CD4-positive, alpha-beta memory T cell (primary cell): Measurements from ENCODE around the gene IGSF6. TPM values are rescaled to one million over a fixed set of nuclear protein-coding genes. Genes with fewer than 3 reads are reported as not detected.

Source experiments
- CTCF ChIA-PET: fragments of 350-600 bp; sonication (Branson Sonifier 250); formaldehyde crosslinking; loops from one replicate; lab custom pipeline; 2021; ENCODE audit warnings: inconsistent platforms; ENCODE audit not compliant: partially characterized antibody; lab: Charles Lee
- POLR2A ChIA-PET: fragments of 350-600 bp; sonication (Branson Sonifier 250); formaldehyde crosslinking; loops from one replicate; lab custom pipeline; 2021; ENCODE audit not compliant: partially characterized antibody; lab: Charles Lee
- DNase-seq, 5 donors: peaks; one replicate each; pipeline versions ENCODE4 v3.0.0 to v3.0.0-alpha.2; 2020 to 2022; ENCODE audit warnings: mixed read lengths in 1 of 5
- H3K27ac ChIP-seq: one replicate; pipeline ENCODE4 v1.7.0; 2013; ENCODE audit warnings: low read depth, low read length
- H3K27me3 ChIP-seq: 2 replicates; pipeline ENCODE4 v1.7.0; 2013; ENCODE audit warnings: mild to moderate bottlenecking, low read length, moderate library complexity; ENCODE audit not compliant: insufficient read depth
- H3K36me3 ChIP-seq: 2 replicates; pipeline ENCODE4 v1.7.0; 2013; ENCODE audit warnings: mild to moderate bottlenecking, low read length, moderate library complexity; ENCODE audit not compliant: insufficient read depth
- H3K4me1 ChIP-seq: 2 replicates; pipeline ENCODE4 v1.7.0; 2013; ENCODE audit warnings: mild to moderate bottlenecking, low read length, moderate library complexity; ENCODE audit not compliant: insufficient read depth
- H3K4me3 ChIP-seq, 2 donors: one replicate each; pipeline ENCODE4 v1.7.0; 2013; ENCODE audit warnings: low read length in 2 of 2, mild to moderate bottlenecking in 1 of 2
- H3K9me3 ChIP-seq, 2 donors: one replicate each; pipeline ENCODE4 v1.7.0; 2013; ENCODE audit warnings: low read length in 2 of 2, control low read depth in 1 of 2; ENCODE audit not compliant: control insufficient read depth in 1 of 2
- H3K27ac Mint-ChIP-seq, 7 donors: one replicate each; pipeline ENCODE4 v1.8.0; 2020 to 2021; ENCODE audit warnings: mixed read lengths in 7 of 7, mild to moderate bottlenecking in 6 of 7, inconsistent platforms in 3 of 7, moderate library complexity in 3 of 7
- H3K27me3 Mint-ChIP-seq, 2 donors: one replicate each; pipeline ENCODE4 v1.8.0; 2020 to 2021; ENCODE audit warnings: mixed read lengths in 2 of 2
- H3K36me3 Mint-ChIP-seq, 2 donors: one replicate each; pipeline ENCODE4 v1.8.0; 2020 to 2021; ENCODE audit warnings: mixed read lengths in 2 of 2, inconsistent platforms in 1 of 2, mild to moderate bottlenecking in 1 of 2
- H3K4me1 Mint-ChIP-seq, 4 donors: one replicate each; pipeline ENCODE4 v1.8.0; 2020 to 2021; ENCODE audit warnings: mixed read lengths in 4 of 4, mild to moderate bottlenecking in 1 of 4
- H3K4me3 Mint-ChIP-seq, 8 donors: one replicate each; pipeline ENCODE4 v1.8.0; 2020 to 2021; ENCODE audit warnings: mixed read lengths in 8 of 8, mild to moderate bottlenecking in 7 of 8, moderate library complexity in 6 of 8, inconsistent platforms in 3 of 8
- H3K9me3 Mint-ChIP-seq, 8 donors: one replicate each; pipeline ENCODE4 v1.8.0; 2020 to 2021; ENCODE audit warnings: mixed read lengths in 8 of 8, mild to moderate bottlenecking in 5 of 8, inconsistent platforms in 3 of 8, moderate library complexity in 1 of 8
- intact Hi-C: fragments of 100-400 bp; cut with micrococcal nuclease; formaldehyde crosslinking; loops from one replicate; pipeline ENCODE4 v1.15.1; 2023
- polyA plus RNA-seq, 2 donors: library from polyadenylated mRNA; unstranded; fragments of 300-500 nt; fragmentation: Illumina TruSeq; gene quantifications; one replicate each; pipeline ENCODE4 v1.2.3, GENCODE V29; 2021
- total RNA-seq, 2 experiments: library from RNA; stranded (reverse); gene quantifications; one replicate each; pipeline ENCODE4 v1.2.3, GENCODE V29; 2021

The IGSF6 gene
- total and polyA plus RNA-seq, 4 experiments from 2014 or later: 0.13 to 5.1 (median 2.1) TPM

DNA sequence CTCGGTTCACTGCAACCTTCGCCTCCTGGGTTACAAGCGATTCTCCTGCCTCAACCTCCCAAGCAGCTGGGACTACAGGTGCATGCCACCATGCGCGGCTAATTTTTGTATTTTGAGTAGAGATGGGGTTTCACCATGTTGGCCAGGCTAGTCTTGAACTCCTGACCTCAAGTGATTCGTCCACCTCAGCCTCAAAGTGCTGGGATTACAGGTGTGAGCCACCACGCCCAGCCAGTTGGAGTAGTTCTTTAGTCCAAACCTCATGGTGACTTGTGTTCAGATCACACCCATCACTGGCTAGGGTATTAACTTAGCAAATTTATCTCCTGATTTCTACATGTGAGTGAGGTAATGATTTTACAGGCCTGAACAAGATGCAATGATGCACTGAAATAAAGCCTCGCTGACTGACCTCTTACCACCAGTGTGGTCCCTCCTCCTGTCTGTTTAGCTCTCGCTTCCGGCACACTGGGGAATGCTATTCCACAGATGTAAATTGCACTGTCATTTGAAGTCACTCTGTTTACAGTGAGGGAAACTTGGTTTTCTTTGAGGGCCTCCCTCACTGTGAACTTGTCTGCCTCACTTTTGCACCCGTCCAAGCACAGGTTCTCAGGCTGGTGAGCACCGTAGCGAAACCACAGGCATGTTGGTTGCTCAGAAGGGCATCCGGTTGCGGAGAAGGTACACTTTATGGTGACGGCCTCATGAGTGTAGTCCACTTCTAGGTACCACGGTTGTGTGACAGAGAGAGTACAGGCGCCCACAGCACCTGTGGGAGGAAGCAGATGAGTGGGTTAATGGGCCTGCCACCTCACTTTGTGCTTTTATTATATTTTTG lies 5.5 kb downstream of the IGSF6 start:
- peak overlapping the region; percentile 61 for H3K27ac ChIP-seq
- intact Hi-C loops: loop anchor here (2.0 kb wide), 1 partner anchor 14 kb away; no protein-coding TSS in a partner anchor
- no peaks in the 10 kb centered on the region for H3K27me3 ChIP-seq
- peak overlapping the region; percentile 91 to 98 (median 95) for H3K27ac Mint-ChIP-seq
- H3K27me3 Mint-ChIP-seq: no peaks in the 10 kb centered on the region
- no peaks in the 10 kb centered on the region for H3K9me3 Mint-ChIP-seq
- ChIA-PET POLR2A (interaction anchor here (0.6 to 3.3 kb wide), 10 partner anchors 9 to 711 kb away, joined by 3 to 26 read pairs (median 8); partner anchors contain the start of genes METTL9 and UQCRC2), CTCF (interaction anchor here (1.2 to 6.9 kb wide), 3 partner anchors 9 to 61 kb away, joined by 3 to 83 read pairs (median 31); no protein-coding TSS in a partner anchor)
- H3K9me3 ChIP-seq: no peaks in the 10 kb centered on the region
- H3K36me3 ChIP-seq: no peaks in the 10 kb centered on the region
- H3K4me3 ChIP-seq: peak overlapping the region in 1 of 2 donors; percentile 4
- peaks cover 60% of the 10 kb centered on the region for H3K4me1 ChIP-seq
- H3K36me3 Mint-ChIP-seq: no peaks in the 10 kb centered on the region
- DNase-seq: peak; percentile 73 to 89 (median 79)
- peak overlapping the region; percentile 68 to 96 (median 81) for H3K4me3 Mint-ChIP-seq
- peaks cover 32 to 66% (median 49%) of the 10 kb centered on the region in 4 donors for H3K4me1 Mint-ChIP-seq

DNA sequence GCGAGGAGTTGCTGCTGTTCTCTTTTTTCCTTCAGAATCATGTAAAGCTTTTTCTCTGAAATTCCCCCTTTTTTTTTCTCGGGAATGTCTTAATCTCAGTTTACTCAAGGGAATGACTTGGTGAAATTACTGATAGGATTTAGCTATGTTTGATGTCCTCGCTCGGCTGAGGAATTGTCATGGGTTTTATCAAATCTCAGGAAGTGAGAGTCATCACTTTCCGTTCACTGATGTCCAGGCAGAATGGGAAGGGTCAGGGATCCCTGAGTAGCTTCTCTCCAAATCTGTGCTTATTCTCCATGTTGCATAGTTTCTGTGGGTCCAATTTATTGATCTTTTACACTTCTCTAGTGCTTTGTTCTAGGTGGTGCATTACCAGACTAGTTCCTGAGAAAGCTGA lies 6.3 kb downstream of the IGSF6 start:
- Mint-ChIP-seq H3K27me3 (no peaks in the 10 kb centered on the region), H3K4me3 (peak overlapping the region; percentile 17 to 96 (median 85)), H3K4me1 (peaks cover 31 to 61% (median 45%) of the 10 kb centered on the region in 4 donors), H3K36me3 (no peaks in the 10 kb centered on the region), H3K9me3 (no peaks in the 10 kb centered on the region), H3K27ac (peak overlapping the region; percentile 91 to 98 (median 95))
- no peaks in the 10 kb centered on the region for H3K9me3 ChIP-seq
- H3K27ac ChIP-seq: peak overlapping the region; percentile 61
- CTCF ChIA-PET: interaction anchor here (1.1 to 6.9 kb wide), 9 partner anchors 10 to 543 kb away, joined by 3 to 83 read pairs (median 7); no protein-coding TSS in a partner anchor
- POLR2A ChIA-PET: interaction anchor here (0.9 to 3.3 kb wide), 15 partner anchors 8 to 712 kb away, joined by 3 to 26 read pairs (median 7); partner anchors contain the start of gene METTL9
- no peak for DNase-seq
- H3K4me3 ChIP-seq: peak overlapping the region; percentile 39 to 49
- H3K36me3 ChIP-seq: no peaks in the 10 kb centered on the region
- H3K27me3 ChIP-seq: no peaks in the 10 kb centered on the region
- intact Hi-C loops: loop anchor here (2.0 kb wide), 1 partner anchor 15 kb away; no protein-coding TSS in a partner anchor
- peaks cover 60% of the 10 kb centered on the region for H3K4me1 ChIP-seq

DNA sequence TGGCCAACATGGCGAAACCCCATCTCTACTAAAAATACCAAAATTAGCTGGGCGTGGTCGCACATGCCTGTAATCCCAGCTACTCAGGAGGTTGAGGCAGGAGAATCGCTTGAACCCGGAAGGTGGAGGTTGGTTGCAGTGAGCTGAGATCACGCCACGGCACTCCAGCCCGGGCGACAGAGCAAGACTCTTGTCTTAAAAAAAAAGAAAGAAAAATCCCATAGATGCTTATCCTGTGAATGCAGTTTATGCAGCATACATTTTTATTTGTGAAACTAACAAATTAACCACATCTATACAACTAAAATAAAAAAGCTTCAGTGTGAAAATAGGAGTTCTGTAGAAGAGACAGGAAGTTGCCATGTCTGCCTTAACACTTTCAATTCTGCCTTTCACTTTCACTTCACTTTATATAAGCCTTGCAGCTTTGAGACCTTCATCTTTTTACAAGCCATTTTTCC lies 7.1 kb downstream of the IGSF6 start:
- Mint-ChIP-seq H3K4me3 (peak overlapping the region; percentile 79 to 96 (median 84)), H3K27ac (peak overlapping the region; percentile 91 to 98 (median 95)), H3K36me3 (peaks cover 0 to 4% of the 10 kb centered on the region in 2 donors), H3K27me3 (no peaks in the 10 kb centered on the region), H3K4me1 (peaks cover 31 to 63% (median 47%) of the 10 kb centered on the region in 4 donors), H3K9me3 (no peaks in the 10 kb centered on the region)
- no peaks in the 10 kb centered on the region for H3K9me3 ChIP-seq
- CTCF ChIA-PET: interaction anchor here (0.9 to 6.9 kb wide), 11 partner anchors 11 to 1416 kb away, joined by 3 to 83 read pairs (median 4); no protein-coding TSS in a partner anchor
- H3K27ac ChIP-seq: peak overlapping the region; percentile 61
- H3K4me1 ChIP-seq: peaks cover 62% of the 10 kb centered on the region
- intact Hi-C loops: loop anchor here (2.0 kb wide), 1 partner anchor 46 kb away; the partner anchor contains the start of gene METTL9
- peak; percentile 61 to 76 (median 66) for DNase-seq
- POLR2A ChIA-PET: interaction anchor here (0.7 to 3.3 kb wide), 14 partner anchors 8 to 546 kb away, joined by 3 to 26 read pairs (median 8); partner anchors contain the start of gene METTL9
- no peaks in the 10 kb centered on the region for H3K27me3 ChIP-seq
- H3K36me3 ChIP-seq: no peaks in the 10 kb centered on the region
- peak overlapping the region; percentile 39 to 49 for H3K4me3 ChIP-seq

DNA sequence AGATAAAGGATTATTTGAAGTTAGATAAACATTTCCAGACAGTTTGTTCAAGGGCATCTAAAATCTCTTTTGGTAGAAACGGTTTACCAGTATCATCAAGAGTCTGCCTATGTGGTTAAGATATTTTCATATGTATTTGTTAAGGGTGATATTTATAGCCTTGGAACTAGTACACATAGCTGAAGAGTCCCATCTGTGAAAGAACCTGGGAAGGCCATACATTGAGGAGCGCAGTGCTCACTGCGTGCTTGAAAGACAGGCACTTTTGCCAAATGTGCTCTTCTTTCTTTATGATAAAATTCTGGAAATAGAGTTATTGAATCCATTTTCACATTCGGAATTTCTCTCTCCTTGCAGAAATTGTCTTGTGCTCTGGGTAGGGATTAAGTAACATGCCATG lies 7.7 kb downstream of the IGSF6 start:
- ChIA-PET POLR2A (interaction anchor here (1.6 to 3.2 kb wide), 5 partner anchors 17 to 547 kb away, joined by 4 to 26 read pairs (median 9); partner anchors contain the start of gene METTL9), CTCF (interaction anchor here (0.9 to 6.9 kb wide), 8 partner anchors 12 to 1417 kb away, joined by 3 to 83 read pairs (median 8); no protein-coding TSS in a partner anchor)
- H3K27ac Mint-ChIP-seq: peak overlapping the region; percentile 91 to 98 (median 95)
- Histone ChIP-seq H3K9me3 (no peaks in the 10 kb centered on the region), H3K4me1 (peaks cover 67% of the 10 kb centered on the region), H3K27ac (peak overlapping the region; percentile 61), H3K36me3 (no peaks in the 10 kb centered on the region), H3K4me3 (peak overlapping the region; percentile 39 to 49), H3K27me3 (no peaks in the 10 kb centered on the region)
- no peaks in the 10 kb centered on the region for H3K9me3 Mint-ChIP-seq
- H3K4me3 Mint-ChIP-seq: peak overlapping the region; percentile 79 to 96 (median 84)
- peaks cover 0 to 4% of the 10 kb centered on the region in 2 donors for H3K36me3 Mint-ChIP-seq
- peaks cover 31 to 62% (median 47%) of the 10 kb centered on the region in 4 donors for H3K4me1 Mint-ChIP-seq
- no peaks in the 10 kb centered on the region for H3K27me3 Mint-ChIP-seq
- intact Hi-C loops: loop anchor here (2.0 kb wide), 1 partner anchor 46 kb away; the partner anchor contains the start of gene METTL9
- DNase-seq: no peak

DNA sequence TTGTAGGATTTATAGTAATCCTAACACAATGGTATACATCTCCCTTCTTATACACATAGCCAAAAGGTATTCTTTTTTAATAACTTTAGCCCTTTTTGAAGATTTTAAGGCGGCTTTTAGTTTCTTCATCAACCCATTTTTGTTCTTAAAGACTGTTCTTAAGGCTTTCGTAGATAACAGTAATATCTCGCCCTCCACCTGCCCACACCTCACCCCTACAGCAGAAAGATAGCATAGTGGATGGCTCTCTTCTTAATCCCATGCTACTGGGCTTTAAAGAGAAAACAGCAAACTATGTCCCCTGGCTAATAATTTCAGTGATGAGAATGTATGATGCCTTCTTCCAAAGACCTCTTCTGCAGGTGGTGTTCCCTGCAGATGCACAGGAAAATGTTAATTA lies 8.6 kb downstream of the IGSF6 start:
- peaks cover 35 to 65% (median 52%) of the 10 kb centered on the region in 4 donors for H3K4me1 Mint-ChIP-seq
- H3K27ac Mint-ChIP-seq: peak overlapping the region; percentile 4 to 98 (median 91)
- peaks cover 0 to 4% of the 10 kb centered on the region in 2 donors for H3K36me3 Mint-ChIP-seq
- DNase-seq: no peak
- H3K36me3 ChIP-seq: no peaks in the 10 kb centered on the region
- H3K27me3 ChIP-seq: no peaks in the 10 kb centered on the region
- H3K27me3 Mint-ChIP-seq: no peaks in the 10 kb centered on the region
- no peak overlapping the region for H3K4me3 ChIP-seq
- CTCF ChIA-PET: interaction anchor here (1.4 to 6.9 kb wide), 5 partner anchors 13 to 64 kb away, joined by 3 to 83 read pairs (median 18); partner anchors contain the start of gene METTL9
- POLR2A ChIA-PET: interaction anchor here (3.2 kb wide), 1 partner anchor 45 kb away, joined by 26 read pairs; the partner anchor contains the start of gene METTL9
- intact Hi-C loops: loop anchor here (2.0 kb wide), 1 partner anchor 45 kb away; the partner anchor contains the start of gene METTL9
- H3K9me3 Mint-ChIP-seq: no peaks in the 10 kb centered on the region
- H3K4me3 Mint-ChIP-seq: peak overlapping the region in 2 of 8 donors; percentile 22 to 32
- no peaks in the 10 kb centered on the region for H3K9me3 ChIP-seq
- H3K27ac ChIP-seq: no peak overlapping the region
- H3K4me1 ChIP-seq: peaks cover 70% of the 10 kb centered on the region

DNA sequence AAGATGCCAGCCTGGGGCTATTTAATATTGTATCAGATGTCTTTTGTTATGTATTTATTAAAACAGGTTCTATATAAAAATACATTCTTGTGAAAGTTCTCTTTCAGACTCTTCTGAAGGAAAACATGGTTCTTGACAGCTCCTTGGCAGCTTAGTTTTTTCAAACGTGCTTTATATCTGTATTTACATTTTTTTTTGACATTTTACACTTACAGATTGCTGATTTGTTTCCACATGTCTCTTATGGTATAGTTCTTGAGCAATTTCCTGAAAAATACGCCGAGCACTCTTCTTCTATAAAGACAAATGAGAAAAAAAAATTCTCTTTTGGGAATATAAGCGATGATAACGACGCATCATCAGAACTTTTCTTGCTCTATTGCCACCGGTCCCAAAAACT lies 9.5 kb downstream of the IGSF6 start:
- H3K4me3 ChIP-seq: no peak overlapping the region
- Mint-ChIP-seq H3K4me1 (peaks cover 36 to 65% (median 52%) of the 10 kb centered on the region in 4 donors), H3K36me3 (peaks cover 0 to 4% of the 10 kb centered on the region in 2 donors), H3K27ac (peak overlapping the region in 1 of 7 donors; percentile 25), H3K9me3 (no peaks in the 10 kb centered on the region), H3K27me3 (no peaks in the 10 kb centered on the region), H3K4me3 (no peak overlapping the region)
- H3K9me3 ChIP-seq: no peaks in the 10 kb centered on the region
- H3K36me3 ChIP-seq: no peaks in the 10 kb centered on the region
- H3K27ac ChIP-seq: no peak overlapping the region
- POLR2A ChIA-PET: interaction anchor here (0.8 to 2.2 kb wide), 3 partner anchors 14 to 53 kb away, joined by 3 to 6 read pairs (median 4); no protein-coding TSS in a partner anchor
- intact Hi-C loops: no loop called here
- peaks cover 70% of the 10 kb centered on the region for H3K4me1 ChIP-seq
- CTCF ChIA-PET: interaction anchor here (1.2 to 7.1 kb wide), 6 partner anchors 14 to 66 kb away, joined by 3 to 105 read pairs (median 10); partner anchors contain the start of gene METTL9
- H3K27me3 ChIP-seq: no peaks in the 10 kb centered on the region
- DNase-seq: no peak
